ENCODE measurements around the gene CPNE2. TPM values are rescaled to one million over a fixed set of nuclear protein-coding genes. Genes with fewer than 3 reads are reported as not detected.

The CPNE2 gene
- total and polyA plus RNA-seq, 8 donors, result 8.7 to 55.4 (median 26.1) TPM

DNA sequence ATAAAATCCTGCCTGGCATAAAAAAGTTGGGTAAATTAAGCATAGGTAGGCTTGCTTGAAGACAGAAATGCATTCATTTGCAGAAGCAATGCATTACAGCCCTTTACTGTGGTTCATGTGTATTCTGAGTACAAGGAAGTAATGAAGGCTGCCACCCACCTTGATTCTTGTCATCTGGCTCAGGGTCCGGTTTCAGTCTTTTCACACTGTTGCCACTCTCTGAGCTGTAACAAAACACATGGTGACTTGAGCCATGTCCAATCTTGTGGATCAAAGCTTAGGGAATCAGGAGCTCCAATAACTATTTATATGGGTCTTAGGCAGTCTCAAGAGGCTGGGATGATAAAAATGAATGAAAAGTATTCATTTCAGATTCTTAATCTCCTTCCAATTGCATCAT lies 71.5 kb downstream of the CPNE2 start:
- Histone ChIP-seq H3K4me1 (peaks cover 0 to 23% (median 10%) of the 10 kb centered on the region in 4 donors), H3K27me3 (no peaks in the 10 kb centered on the region), H3K27ac (no peak overlapping the region), H3K4me3 (no peak overlapping the region), H3K36me3 (peaks cover 49 to 84% (median 83%) of the 10 kb centered on the region in 4 donors), H3K9me3 (no peaks in the 10 kb centered on the region)
- WGBS, 5 donors, result 63 to 93% (median 75%) methylated on average over 1 of the region's 1 CpG
- intact Hi-C loops (cut with DNase I; ENCODE audit: low total_unique reads), result loop anchor here (10.0 kb wide), 1 partner anchor 79 kb away; no protein-coding TSS in a partner anchor
- TF ChIP-seq POLR2AphosphoS5 (IDR thresholded peaks at IDR 0.05) (no peak), EP300 (IDR thresholded peaks at IDR 0.05) (no peak), POLR2A (IDR thresholded peaks at IDR 0.05) (no peak)
- TF ChIP-seq, protein P1, sequence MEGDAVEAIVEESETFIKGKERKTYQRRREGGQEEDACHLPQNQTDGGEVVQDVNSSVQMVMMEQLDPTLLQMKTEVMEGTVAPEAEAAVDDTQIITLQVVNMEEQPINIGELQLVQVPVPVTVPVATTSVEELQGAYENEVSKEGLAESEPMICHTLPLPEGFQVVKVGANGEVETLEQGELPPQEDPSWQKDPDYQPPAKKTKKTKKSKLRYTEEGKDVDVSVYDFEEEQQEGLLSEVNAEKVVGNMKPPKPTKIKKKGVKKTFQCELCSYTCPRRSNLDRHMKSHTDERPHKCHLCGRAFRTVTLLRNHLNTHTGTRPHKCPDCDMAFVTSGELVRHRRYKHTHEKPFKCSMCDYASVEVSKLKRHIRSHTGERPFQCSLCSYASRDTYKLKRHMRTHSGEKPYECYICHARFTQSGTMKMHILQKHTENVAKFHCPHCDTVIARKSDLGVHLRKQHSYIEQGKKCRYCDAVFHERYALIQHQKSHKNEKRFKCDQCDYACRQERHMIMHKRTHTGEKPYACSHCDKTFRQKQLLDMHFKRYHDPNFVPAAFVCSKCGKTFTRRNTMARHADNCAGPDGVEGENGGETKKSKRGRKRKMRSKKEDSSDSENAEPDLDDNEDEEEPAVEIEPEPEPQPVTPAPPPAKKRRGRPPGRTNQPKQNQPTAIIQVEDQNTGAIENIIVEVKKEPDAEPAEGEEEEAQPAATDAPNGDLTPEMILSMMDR (IDR thresholded peaks at IDR 0.05), result no peak
- no peak for DNase-seq

DNA sequence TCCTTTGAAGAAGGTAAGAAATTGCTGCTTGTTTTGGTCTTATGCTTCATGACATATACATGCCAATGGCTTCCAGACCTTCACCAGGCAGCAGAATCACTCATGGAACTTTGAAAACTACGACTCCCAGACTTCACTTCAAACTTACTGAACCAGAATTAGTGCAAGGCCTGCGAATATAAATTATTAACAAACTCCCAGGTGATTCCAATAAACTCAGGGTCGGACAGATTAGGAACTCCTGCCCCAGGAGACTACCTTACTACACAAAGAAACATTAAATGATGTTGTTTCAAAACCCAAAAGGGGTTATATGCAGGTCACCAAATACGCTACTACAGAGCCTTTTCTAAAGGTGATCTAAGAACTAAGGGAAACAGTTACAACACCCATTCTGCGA lies 73.1 kb downstream of the CPNE2 start:
- Histone ChIP-seq H3K9me3 (no peaks in the 10 kb centered on the region), H3K4me3 (no peak overlapping the region), H3K36me3 (peaks cover 52 to 85% (median 84%) of the 10 kb centered on the region in 4 donors), H3K27ac (no peak overlapping the region), H3K27me3 (no peaks in the 10 kb centered on the region), H3K4me1 (peaks cover 0 to 23% (median 10%) of the 10 kb centered on the region in 4 donors)
- intact Hi-C loops (cut with DNase I; ENCODE audit: low total_unique reads), result loop anchor here (10.0 kb wide), 1 partner anchor 81 kb away; no protein-coding TSS in a partner anchor
- 62 to 85% (median 70%) methylated on average over 5 of the region's 5 CpGs for WGBS, 5 donors
- DNase-seq, result no peak
- TF ChIP-seq EP300 (IDR thresholded peaks at IDR 0.05), result no peak
- TF ChIP-seq POLR2A (IDR thresholded peaks at IDR 0.05), result no peak
- no peak for TF ChIP-seq POLR2AphosphoS5 (IDR thresholded peaks at IDR 0.05)
- TF ChIP-seq, protein P1 (IDR thresholded peaks at IDR 0.05), result no peak

DNA sequence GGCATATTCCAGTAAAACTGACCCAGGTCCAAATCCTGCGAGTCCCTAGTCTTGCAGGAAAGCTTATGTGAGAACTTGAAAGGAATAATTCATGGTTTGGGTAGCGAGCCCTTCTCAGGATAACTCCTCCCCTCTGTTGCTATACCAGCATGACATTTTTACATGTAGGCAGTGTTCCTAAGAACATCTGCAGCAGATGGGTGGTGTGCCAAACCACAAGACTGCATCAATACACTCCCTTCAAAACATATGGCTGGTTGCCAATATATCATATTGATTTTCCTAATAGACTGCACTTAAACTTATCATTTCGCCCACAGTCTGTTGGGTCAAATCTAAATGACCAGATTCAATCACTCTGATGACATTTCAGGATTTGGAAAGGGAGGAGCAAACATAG lies 73.6 kb downstream of the CPNE2 start:
- no peak for DNase-seq
- peaks cover 0 to 23% (median 10%) of the 10 kb centered on the region in 4 donors for H3K4me1 ChIP-seq
- no peak overlapping the region for H3K4me3 ChIP-seq
- WGBS, 5 donors, result 61 to 75% (median 67%) methylated on average over 3 of the region's 3 CpGs
- H3K27me3 ChIP-seq, result no peaks in the 10 kb centered on the region
- peaks cover 50 to 85% (median 84%) of the 10 kb centered on the region in 4 donors for H3K36me3 ChIP-seq
- no peaks in the 10 kb centered on the region for H3K9me3 ChIP-seq
- intact Hi-C loops (cut with DNase I; ENCODE audit: low total_unique reads), result loop anchor here (10.0 kb wide), 1 partner anchor 81 kb away; no protein-coding TSS in a partner anchor
- H3K27ac ChIP-seq, result no peak overlapping the region
- TF ChIP-seq POLR2AphosphoS5 (IDR thresholded peaks at IDR 0.05) (no peak), POLR2A (IDR thresholded peaks at IDR 0.05) (no peak), EP300 (IDR thresholded peaks at IDR 0.05) (no peak)
- TF ChIP-seq, protein P1 (IDR thresholded peaks at IDR 0.05), result no peak

DNA sequence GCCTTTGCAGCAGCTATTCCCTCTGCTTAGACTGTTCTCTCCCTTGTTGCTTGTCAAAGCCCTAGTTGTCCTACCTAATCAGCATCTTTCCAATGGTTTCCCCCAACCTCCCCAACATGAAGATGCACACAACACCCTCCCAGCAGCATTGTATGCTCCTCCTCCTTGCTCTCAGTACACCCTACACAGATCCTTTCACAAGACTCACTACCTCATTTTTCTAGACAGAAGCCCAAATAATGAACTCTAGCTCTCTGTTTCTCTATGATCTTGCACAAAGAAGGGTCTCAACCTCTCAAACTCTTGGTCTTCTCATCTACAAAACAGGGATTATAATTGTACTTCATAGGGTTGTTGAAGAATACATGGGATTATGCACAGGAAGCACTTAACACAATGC lies 74.1 kb downstream of the CPNE2 start:
- Histone ChIP-seq H3K27ac (peak overlapping the region in 2 of 5 donors; percentile 1 to 45), H3K36me3 (peaks cover 55 to 85% (median 84%) of the 10 kb centered on the region in 4 donors), H3K4me1 (peaks cover 0 to 23% (median 10%) of the 10 kb centered on the region in 4 donors), H3K9me3 (no peaks in the 10 kb centered on the region), H3K27me3 (no peaks in the 10 kb centered on the region), H3K4me3 (no peak overlapping the region)
- TF ChIP-seq POLR2AphosphoS5 (IDR thresholded peaks at IDR 0.05) (no peak), POLR2A (IDR thresholded peaks at IDR 0.05) (no peak), EP300 (IDR thresholded peaks at IDR 0.05) (no peak)
- TF ChIP-seq, protein P1 (IDR thresholded peaks at IDR 0.05), result no peak
- DNase-seq, result no peak
- intact Hi-C loops (cut with DNase I; ENCODE audit: low total_unique reads), result loop anchor here (10.0 kb wide), 1 partner anchor 82 kb away; no protein-coding TSS in a partner anchor
